Left forelimb (tissue), 1 donor: ENCODE results near the gene SPECC1L.

ENCODE experiments used
- DNase-seq: peaks from one replicate; pipeline ENCODE4 v3.0.0-alpha.2; 2018; ENCODE audit warnings: low spot score

The SPECC1L gene

GRCh38 chr22:24414523-24414922 lies 143.9 kb downstream of the SPECC1L start:
- DNase-seq = no peak

GRCh38 chr22:24414984-24415945 lies 144.6 kb downstream of the SPECC1L start:
- DNase-seq = no peak

- DNase-seq = no peak
Measured at GRCh38 chr22:24416095-24416494, 145.5 kb downstream of the SPECC1L start.

GRCh38 chr22:24416611-24417010 lies 146.0 kb downstream of the SPECC1L start:
- DNase-seq = no peak

GRCh38 chr22:24417200-24417599 lies 146.6 kb downstream of the SPECC1L start:
- no peak for DNase-seq

GRCh38 chr22:24417901-24418641 lies 147.4 kb downstream of the SPECC1L start:
- DNase-seq = no peak

- no peak for DNase-seq
Measured at GRCh38 chr22:24418786-24419474, 148.3 kb downstream of the SPECC1L start.

- no peak for DNase-seq
Measured at GRCh38 chr22:24419475-24419850, 148.8 kb downstream of the SPECC1L start.

GRCh38 chr22:24420072-24420976 lies 149.7 kb downstream of the SPECC1L start:
- no peak for DNase-seq

- no peak for DNase-seq
Measured at GRCh38 chr22:24420977-24421343, 150.3 kb downstream of the SPECC1L start.

GRCh38 chr22:24421428-24421931 lies 150.8 kb downstream of the SPECC1L start:
- no peak for DNase-seq

- no peak for DNase-seq
Measured at GRCh38 chr22:24422102-24422665, 151.6 kb downstream of the SPECC1L start.

- DNase-seq = peak; percentile 80
Measured at GRCh38 chr22:24423519-24424000, 152.9 kb downstream of the SPECC1L start.

- no peak for DNase-seq
Measured at GRCh38 chr22:24424001-24424900, 153.6 kb downstream of the SPECC1L start.

GRCh38 chr22:24424901-24425775 lies 154.5 kb downstream of the SPECC1L start:
- DNase-seq = no peak

GRCh38 chr22:24426436-24426835 lies 155.8 kb downstream of the SPECC1L start:
- no peak for DNase-seq

GRCh38 chr22:24426851-24427499 lies 156.3 kb downstream of the SPECC1L start:
- DNase-seq = no peak

- no peak for DNase-seq
Measured at GRCh38 chr22:24427500-24428164, 157.0 kb downstream of the SPECC1L start, which contains the start of gene ADORA2A. Gene ADORA2A (plus strand): TSS chr22:24427599. CDS start chr22:24433405, 5,806 bp downstream.
